Endothelial cell of umbilical vein (primary cell): ENCODE results near the gene CYLC2. TPM values are rescaled to one million over a fixed set of nuclear protein-coding genes. Genes with fewer than 3 reads are reported as not detected.

ENCODE experiments used
- BruUV-seq: library from RNA; stranded (reverse); fragments of 400-500 nt; replicated peaks from 2 replicates; lab custom pipeline; 2021; lab: Mats Ljungman, UMichigan
- CTCF ChIA-PET: fragments of 300-600, 350-600 bp; sonication (Branson Sonifier 250); formaldehyde crosslinking; loops from one replicate; lab custom pipeline; 2021; ENCODE audit warnings: antibody characterized with exemption, inconsistent platforms; lab: Charles Lee
- POLR2A ChIA-PET: fragments of 300-600, 350-600 bp; sonication (Branson Sonifier 250); formaldehyde crosslinking; loops from one replicate; lab custom pipeline; 2021; ENCODE audit warnings: antibody characterized with exemption, inconsistent platforms; lab: Charles Lee
- DNase-seq: peaks from one replicate; pipeline ENCODE4 v3.0.0-alpha.2; 2011; ENCODE audit warnings: low read depth, low spot score
- FAIRE-seq: peaks from 2 replicates; lab custom pipeline; 2011; peaks lifted over from hg19 to GRCh38; lab: Jason Lieb, UNC
- H2AFZ ChIP-seq: 2 replicates; pipeline ENCODE4 v1.6.0; 2012; ENCODE audit warnings: low read depth, low read length, control low read depth, inconsistent platforms
- H3K27ac ChIP-seq: 2 replicates; pipeline ENCODE4 v1.5.1; 2011; ENCODE audit warnings: low read depth, mild to moderate bottlenecking, control low read depth, low read length, moderate library complexity; ENCODE audit not compliant: insufficient read depth
- H3K27me3 ChIP-seq, 2 experiments: 2 replicates each; pipeline versions ENCODE4 v1.6.0 to v1.6.1; 2011; ENCODE audit warnings: low read length in 2 of 2, mixed read lengths in 1 of 2; ENCODE audit not compliant: control insufficient read depth in 2 of 2, insufficient read depth in 2 of 2
- H3K36me3 ChIP-seq, 2 experiments: 2 replicates in 1 of 2; 3 replicates in 1 of 2; pipeline ENCODE4 v1.5.1; 2011; ENCODE audit warnings: low read length in 2 of 2, mild to moderate bottlenecking in 1 of 2, moderate library complexity in 1 of 2; ENCODE audit not compliant: control insufficient read depth in 2 of 2, insufficient read depth in 2 of 2; ENCODE audit errors: extremely low read depth in 1 of 2
- H3K4me1 ChIP-seq: 3 replicates; pipeline ENCODE4 v1.5.1; 2011; ENCODE audit warnings: mild to moderate bottlenecking, low read length; ENCODE audit not compliant: control insufficient read depth, insufficient read depth; ENCODE audit errors: extremely low read depth
- H3K4me2 ChIP-seq: 2 replicates; pipeline ENCODE4 v1.6.1; 2011; ENCODE audit warnings: low read length, control low read depth, mixed read lengths; ENCODE audit not compliant: insufficient read depth
- H3K4me3 ChIP-seq, 3 experiments: fragments of 200-600 bp in 1 of 3; sonication (generic), shearing (Covaris generic) in 1 of 3; replicated peaks in 1 of 3; 2 replicates each; pipeline ENCODE4 v1.5.1; 2011 to 2016; ENCODE audit warnings: control low read depth in 3 of 3, low read length in 3 of 3, mild to moderate bottlenecking in 2 of 3, inconsistent platforms in 1 of 3, low read depth in 1 of 3, moderate library complexity in 1 of 3; ENCODE audit not compliant: insufficient read depth in 1 of 3
- H3K79me2 ChIP-seq: 2 replicates; pipeline ENCODE4 v1.6.0; 2012; ENCODE audit warnings: low read length, inconsistent platforms; ENCODE audit not compliant: control insufficient read depth, insufficient read depth
- H3K9ac ChIP-seq: replicated peaks from 2 replicates; pipeline ENCODE3; 2011; ENCODE audit warnings: low read length, control low read depth; ENCODE audit not compliant: insufficient read depth; ENCODE audit errors: extremely low read depth
- H3K9me1 ChIP-seq: replicated peaks from 3 replicates; pipeline ENCODE4 v1.6.0; 2011; ENCODE audit warnings: mild to moderate bottlenecking, low read length; ENCODE audit not compliant: control insufficient read depth, insufficient read depth; ENCODE audit errors: extremely low read depth
- H3K9me3 ChIP-seq: replicated peaks from 2 replicates; pipeline ENCODE4 v1.5.1; 2012; ENCODE audit warnings: low read length, inconsistent platforms; ENCODE audit not compliant: control insufficient read depth, insufficient read depth
- H4K20me1 ChIP-seq: replicated peaks from 2 replicates; pipeline ENCODE3; 2011; ENCODE audit warnings: mild to moderate bottlenecking, low read length; ENCODE audit not compliant: control insufficient read depth, insufficient read depth; ENCODE audit errors: extremely low read depth
- CTCF ChIP-seq, 2 donors: IDR thresholded peaks; 1 replicate in 1 of 2; 2 replicates in 1 of 2; pipeline ENCODE4 v1.5.1; 2011; ENCODE audit warnings: low read length in 2 of 2, mild to moderate bottlenecking in 2 of 2, moderate library complexity in 2 of 2, control low read depth in 1 of 2, inconsistent platforms in 1 of 2, low read depth in 1 of 2; ENCODE audit not compliant: insufficient read depth in 1 of 2; ENCODE audit errors: extremely low read depth in 1 of 2
- EZH2 ChIP-seq: IDR thresholded peaks from 2 replicates; pipeline ENCODE4 v1.6.1; 2012; ENCODE audit warnings: borderline replicate concordance, low read depth, mild to moderate bottlenecking, moderate library complexity, low read length, inconsistent platforms; ENCODE audit not compliant: severe bottlenecking
- FOS ChIP-seq: IDR thresholded peaks from 2 replicates; pipeline ENCODE4 v1.6.1; 2011; ENCODE audit warnings: mild to moderate bottlenecking, low read length, moderate library complexity, borderline replicate concordance; ENCODE audit not compliant: insufficient read depth
- GATA2 ChIP-seq: IDR thresholded peaks from 2 replicates; pipeline ENCODE4 v1.7.0; 2011; ENCODE audit warnings: low read depth, mild to moderate bottlenecking, moderate library complexity, mixed read lengths, low read length; ENCODE audit not compliant: insufficient read length, insufficient read depth
- JUN ChIP-seq: IDR thresholded peaks from 2 replicates; pipeline ENCODE4 v1.6.1; 2011; ENCODE audit warnings: borderline replicate concordance, low read depth; ENCODE audit not compliant: insufficient read length, insufficient read depth
- MYC ChIP-seq: IDR thresholded peaks from one replicate; pipeline ENCODE4 v1.6.1; 2011; ENCODE audit warnings: mild to moderate bottlenecking, low read depth, low read length
- POLR2A ChIP-seq: IDR thresholded peaks from 2 replicates; pipeline ENCODE4 v1.6.1; 2012; ENCODE audit warnings: low read depth, mild to moderate bottlenecking, control low read depth, low read length
- POLR2AphosphoS5 ChIP-seq: IDR thresholded peaks from 2 replicates; pipeline ENCODE4 v1.6.1; 2012; ENCODE audit warnings: low read depth, mild to moderate bottlenecking, control low read depth, low read length, moderate library complexity; ENCODE audit not compliant: insufficient read depth
- dilution Hi-C: fragments of 300-500 bp; cut with MboI; formaldehyde crosslinking; loops from one replicate; pipeline ENCODE4 v1.15.0; 2019; ENCODE audit warnings: low sequenced_read_pairs; ENCODE audit not compliant: extremely low pct_ligation_motif_present
- intact Hi-C: fragments of 100-400 bp; cut with micrococcal nuclease; formaldehyde crosslinking; loops from one replicate; pipeline ENCODE4 v1.10.0; 2022
- polyA plus RNA-seq, 4 experiments: library from polyadenylated mRNA; depleted of rRNA in 3 of 4; stranded (reverse) in 3 of 4; unstranded in 1 of 4; fragments of >200 nt; gene quantifications; 2 replicates each; pipeline versions ENCODE4 v1.2.1 to v1.2.3, GENCODE V29; 2011 to 2012; ENCODE audit warnings: missing spikeins in 1 of 4
- small RNA-seq: library from RNA; depleted of rRNA; stranded (forward); fragments of <200 nt; gene quantifications from one replicate; pipeline ENCODE3, GENCODE V24; 2012; ENCODE audit warnings: low replicate concordance, low read depth; ENCODE audit not compliant: insufficient read depth, insufficient read length
- total RNA-seq: library from RNA; stranded (reverse); gene quantifications from 2 replicates; pipeline ENCODE4 v1.2.3, GENCODE V29; 2021
- TF ChIP-seq, protein P1 (sequence below): IDR thresholded peaks from 2 replicates; pipeline ENCODE4 v1.6.1; 2011; ENCODE audit not compliant: insufficient read depth, insufficient read length

CYLC2 gene
- total and polyA plus RNA-seq, 2 donors (not counting 3 experiments of a cell fraction or from before 2014, with no cell fraction given), result not detected

DNA sequence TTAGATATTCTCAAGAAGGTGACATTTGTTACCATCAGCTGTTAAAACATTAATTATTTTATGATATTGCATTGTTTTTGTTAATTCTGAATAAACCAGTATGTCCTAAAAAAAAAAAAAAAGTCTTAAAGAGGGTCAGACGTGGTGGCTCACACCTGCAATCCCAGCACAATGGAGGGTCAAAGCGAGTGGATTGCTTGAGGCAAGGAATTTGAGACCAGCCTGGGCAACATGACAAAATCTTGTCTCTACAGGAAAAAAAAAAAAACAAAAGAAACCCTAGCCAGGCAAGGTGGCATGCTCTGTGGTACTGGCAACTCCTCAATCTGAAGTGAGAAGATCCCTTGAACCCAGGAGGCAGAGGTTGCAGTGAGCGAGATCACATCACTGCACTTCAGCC, 46.8 kb downstream of the CYLC2 start:
- Histone ChIP-seq H4K20me1 (no peaks in the 10 kb centered on the region), H3K79me2 (no peaks in the 10 kb centered on the region), H3K27ac (no peak overlapping the region), H3K4me2 (no peak overlapping the region), H3K36me3 (no peaks in the 10 kb centered on the region), H3K9me3 (peaks cover 2% of the 10 kb centered on the region), H3K27me3 (no peaks in the 10 kb centered on the region), H3K4me3 (no peak overlapping the region), H2AFZ (no peak overlapping the region), H3K4me1 (no peaks in the 10 kb centered on the region), H3K9ac (no peak overlapping the region), H3K9me1 (no peaks in the 10 kb centered on the region)
- dilution Hi-C loops, result no loop called here
- BruUV-seq, result no TSS peak
- DNase-seq (no peak), FAIRE-seq (no peak)
- intact Hi-C loops, result no loop called here
- CTCF ChIA-PET, result no interaction called here
- POLR2A ChIA-PET, result no interaction called here
- TF ChIP-seq GATA2, result no peak
- no peak for TF ChIP-seq FOS
- no peak for TF ChIP-seq POLR2A
- no peak for TF ChIP-seq MYC
- TF ChIP-seq POLR2AphosphoS5, result no peak
- TF ChIP-seq JUN, result no peak
- no peak for TF ChIP-seq EZH2
- TF ChIP-seq, protein P1, sequence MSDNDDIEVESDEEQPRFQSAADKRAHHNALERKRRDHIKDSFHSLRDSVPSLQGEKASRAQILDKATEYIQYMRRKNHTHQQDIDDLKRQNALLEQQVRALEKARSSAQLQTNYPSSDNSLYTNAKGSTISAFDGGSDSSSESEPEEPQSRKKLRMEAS, result no peak
- TF ChIP-seq CTCF (IDR thresholded peaks at IDR 0.05; ENCODE audit: extremely low read depth in 1 of 2, insufficient read depth in 1 of 2, low read depth in 1 of 2, low read length in 2 of 2), result no peak

Small RNAs within 50 kb of the gene (small RNA-seq; reads per million reads assigned to genes)
- gene AL589823.1, result not detected
